SK-N-SH (cell line): ENCODE data around the gene CCDC80. TPM values are rescaled to one million over a fixed set of nuclear protein-coding genes. Genes with fewer than 3 reads are reported as not detected.

Experiments
- CTCF ChIA-PET: fragments of 300-600, 350-600 bp; formaldehyde crosslinking; extraction: SDS; loops from one replicate; lab custom pipeline; 2021; lab: Yijun Ruan, JAX
- POLR2A ChIA-PET: fragments of 350-600 bp; sonication (Branson Sonifier 250); formaldehyde crosslinking; extraction: SDS; loops from one replicate; lab custom pipeline; 2020; ENCODE audit warnings: antibody characterized with exemption, inconsistent platforms; lab: Yijun Ruan, JAX
- DNase-seq: peaks from one replicate; pipeline ENCODE4 v3.0.0; 2012
- H2AFZ ChIP-seq: fragments of 200-600 bp; sonication (generic); 2 replicates; pipeline ENCODE4 v1.8.1; 2016; ENCODE audit warnings: antibody characterized with exemption, mild to moderate bottlenecking, low read depth
- H3F3A ChIP-seq: fragments of 200-600 bp; sonication (generic); replicated peaks from 2 replicates; pipeline ENCODE3; 2016; ENCODE audit warnings: antibody characterized with exemption, mild to moderate bottlenecking; ENCODE audit not compliant: insufficient read depth
- H3K27ac ChIP-seq, 2 experiments: fragments of 200-500 bp in 1 of 2; fragments of 200-600 bp in 1 of 2; sonication (Bioruptor generic) in 1 of 2; sonication (generic), shearing (Covaris generic) in 1 of 2; 2 replicates each; pipeline versions ENCODE4 v1.5.1 to v1.6.1; 2014 to 2016; ENCODE audit warnings: low read depth in 2 of 2, inconsistent platforms in 1 of 2, low read length in 1 of 2, mild to moderate bottlenecking in 1 of 2, mixed read lengths in 1 of 2
- H3K27me3 ChIP-seq: fragments of 200-600 bp; sonication (generic), shearing (Covaris generic); 2 replicates; pipeline ENCODE4 v1.6.1; 2016; ENCODE audit warnings: mixed run types; ENCODE audit not compliant: insufficient read depth
- H3K36me3 ChIP-seq, 2 experiments: fragments of 200-500 bp in 1 of 2; fragments of 200-600 bp in 1 of 2; sonication (Bioruptor generic) in 1 of 2; sonication (generic) in 1 of 2; replicated peaks in 1 of 2; 2 replicates each; pipeline versions ENCODE3 to v1.5.1; 2014 to 2016; ENCODE audit warnings: low read length in 1 of 2, mild to moderate bottlenecking in 1 of 2; ENCODE audit not compliant: insufficient read depth in 2 of 2, control insufficient read depth in 1 of 2
- H3K4me1 ChIP-seq, 2 experiments: fragments of 200-500 bp in 1 of 2; fragments of 200-600 bp in 1 of 2; sonication (Bioruptor generic) in 1 of 2; sonication (generic), shearing (Covaris generic) in 1 of 2; 2 replicates each; pipeline versions ENCODE4 v1.5.1 to v1.6.1; 2014 to 2016; ENCODE audit warnings: low read depth in 1 of 2, low read length in 1 of 2, mixed run types in 1 of 2; ENCODE audit not compliant: insufficient read depth in 2 of 2, control insufficient read depth in 1 of 2
- H3K4me2 ChIP-seq: fragments of 200-600 bp; sonication (generic), shearing (Covaris generic); 2 replicates; pipeline ENCODE4 v1.6.1; 2017; ENCODE audit warnings: mixed run types
- H3K4me3 ChIP-seq, 2 experiments: fragments of 200-500 bp in 1 of 2; fragments of 200-600 bp in 1 of 2; sonication (Bioruptor generic) in 1 of 2; sonication (generic), shearing (Covaris generic) in 1 of 2; 2 replicates each; pipeline versions ENCODE4 v1.5.1 to v1.8.1; 2014 to 2016; ENCODE audit warnings: low read depth in 2 of 2, inconsistent platforms in 1 of 2, low read length in 1 of 2, mild to moderate bottlenecking in 1 of 2, mixed read lengths in 1 of 2, moderate library complexity in 1 of 2
- H3K79me2 ChIP-seq: fragments of 200-600 bp; sonication (generic); 2 replicates; pipeline ENCODE4 v1.8.1; 2017; ENCODE audit warnings: mild to moderate bottlenecking; ENCODE audit not compliant: insufficient read depth
- H3K9ac ChIP-seq: fragments of 200-600 bp; sonication (generic); 2 replicates; pipeline ENCODE4 v1.6.1; 2017; ENCODE audit warnings: mixed run types
- H3K9me2 ChIP-seq: fragments of 200-600 bp; sonication (generic); 2 replicates; pipeline ENCODE4 v1.6.1; 2017; ENCODE audit warnings: mixed run types
- H3K9me3 ChIP-seq: fragments of 200-600 bp; sonication (generic); 2 replicates; pipeline ENCODE4 v1.6.1; 2017; ENCODE audit warnings: mixed run types, mild to moderate bottlenecking, moderate library complexity
- H4K20me1 ChIP-seq: fragments of 200-600 bp; sonication (generic); 2 replicates; pipeline ENCODE4 v1.6.1; 2017; ENCODE audit warnings: mild to moderate bottlenecking, mixed run types; ENCODE audit not compliant: insufficient read depth
- ELF1 ChIP-seq: IDR thresholded peaks from 2 replicates; pipeline ENCODE4 v1.4.0; 2012
- FOXJ3 ChIP-seq: sonication (generic); formaldehyde crosslinking; IDR thresholded peaks from 2 replicates; pipeline ENCODE4 v1.5.1; 2020; ENCODE audit warnings: mild to moderate bottlenecking, missing genetic modification reagents
- FOXM1 ChIP-seq: IDR thresholded peaks from 2 replicates; pipeline ENCODE4 v1.4.0; 2012; ENCODE audit warnings: low read depth, mild to moderate bottlenecking
- MXI1 ChIP-seq: IDR thresholded peaks from 2 replicates; pipeline ENCODE4 v1.6.1; 2012; ENCODE audit warnings: mild to moderate bottlenecking, low read depth, low read length, improper control_type of control experiment
- NRF1 ChIP-seq: IDR thresholded peaks from 2 replicates; pipeline ENCODE4 v1.6.1; 2012; ENCODE audit warnings: low read depth, mild to moderate bottlenecking, low read length
- RFX5 ChIP-seq: IDR thresholded peaks from 2 replicates; pipeline ENCODE4 v1.6.1; 2012; ENCODE audit warnings: mild to moderate bottlenecking, improper control_type of control experiment, low read length
- RXRA ChIP-seq: IDR thresholded peaks from 2 replicates; pipeline ENCODE4 v1.4.0; 2012; ENCODE audit warnings: low read depth, mild to moderate bottlenecking, borderline replicate concordance
- TCF12 ChIP-seq: IDR thresholded peaks from 2 replicates; pipeline ENCODE4 v1.4.0; 2012
- YY1 ChIP-seq: IDR thresholded peaks from 2 replicates; pipeline ENCODE4 v1.4.0; 2012; ENCODE audit warnings: low read depth, mild to moderate bottlenecking
- WGBS: methylation state at CpG from one replicate; pipeline ENCODE4 v1.1.6; 2017; ENCODE audit warnings: low lambda C conversion rate; 5-methylcytosine and 5-hydroxymethylcytosine counted together
- polyA plus RNA-seq, 3 experiments: library from polyadenylated mRNA; depleted of rRNA; stranded (reverse); fragments of >200 nt; gene quantifications; 2 replicates each; pipeline ENCODE4 v1.2.3, GENCODE V29; 2012
- TF ChIP-seq, protein P1 (sequence below): fragments of 150-350 bp; IDR thresholded peaks from 2 replicates; pipeline ENCODE4 v1.6.1; 2017; ENCODE audit warnings: antibody characterized with exemption, low read length, low read depth, borderline replicate concordance
- TF ChIP-seq, protein P2 (sequence below): IDR thresholded peaks from 2 replicates; pipeline ENCODE4 v1.4.0; 2012; ENCODE audit warnings: low read depth, borderline replicate concordance

Gene CCDC80
- polyA plus RNA-seq, 1 of the 3 experiments (the other 2 are of a cell fraction): 83.4 TPM

DNA sequence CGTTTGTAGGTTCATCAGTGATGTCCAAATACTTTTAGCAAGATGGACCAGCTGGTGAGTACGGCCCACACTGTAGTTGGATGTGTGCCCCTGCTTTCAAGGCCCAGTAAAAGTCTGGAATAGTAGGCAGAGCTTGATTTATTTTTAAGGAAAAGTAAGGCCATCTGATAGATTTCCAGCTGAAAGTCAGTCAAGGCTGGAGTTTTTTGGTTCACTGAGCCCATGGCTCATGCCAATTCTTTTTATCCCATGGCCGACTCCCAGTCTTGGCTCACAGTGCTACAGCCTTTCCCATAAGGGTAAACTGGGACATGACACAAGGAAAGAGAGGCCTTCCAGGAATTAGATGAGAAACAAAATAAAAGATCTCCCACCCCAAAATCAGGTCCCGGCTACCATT is 13.5 kb downstream of the CCDC80 start:
- Histone ChIP-seq H3F3A (peaks cover 26% of the 10 kb centered on the region), H3K36me3 (peaks cover 44 to 65% of the 10 kb centered on the region in 2 experiments), H3K4me1 (peaks cover 2 to 28% of the 10 kb centered on the region in 2 experiments; a peak in 2 of 4 replicates), H3K9me3 (no peaks in the 10 kb centered on the region), H3K9me2 (no peaks in the 10 kb centered on the region), H4K20me1 (no peaks in the 10 kb centered on the region), H2AFZ (no peak overlapping the region), H3K27ac (no peak overlapping the region), H3K9ac (no peak overlapping the region), H3K27me3 (no peaks in the 10 kb centered on the region)
- no peak for DNase-seq
- CTCF ChIA-PET: interaction anchor here (1.0 to 1.6 kb wide), 3 partner anchors 45 to 352 kb away, joined by 3 read pairs; no protein-coding TSS in a partner anchor
- 93% methylated on average over 4 of the region's 4 CpGs for WGBS
- POLR2A ChIA-PET: no interaction called here
- no peak for TF ChIP-seq NRF1
- no peak for TF ChIP-seq FOXJ3 (CRISPR knock-in tag)
- no peak for TF ChIP-seq FOXM1
- no peak for TF ChIP-seq YY1
- TF ChIP-seq, all 33 proteins: peak for 0
- no peak overlapping the region for H3K4me3 ChIP-seq
- H3K4me2 ChIP-seq: no peak overlapping the region
- H3K79me2 ChIP-seq: peaks cover 86% of the 10 kb centered on the region

- no peak overlapping the region for H2AFZ ChIP-seq
- H3K9me3 ChIP-seq: no peaks in the 10 kb centered on the region
- no peak overlapping the region for H3K27ac ChIP-seq
- CTCF ChIA-PET: interaction anchor here (0.9 kb wide), 1 partner anchor 42 kb away, joined by 3 read pairs; no protein-coding TSS in a partner anchor
- H3K4me3 ChIP-seq: no peak overlapping the region
- H3F3A ChIP-seq: peaks cover 12% of the 10 kb centered on the region
- WGBS: 100% methylated on average over 1 of the region's 1 CpG
- H3K4me2 ChIP-seq: no peak overlapping the region
- H3K9me2 ChIP-seq: no peaks in the 10 kb centered on the region
- H3K79me2 ChIP-seq: peaks cover 76% of the 10 kb centered on the region
- peaks cover 59 to 73% of the 10 kb centered on the region in 2 experiments for H3K36me3 ChIP-seq
- DNase-seq: no peak
- no peaks in the 10 kb centered on the region for H3K4me1 ChIP-seq
- H3K9ac ChIP-seq: no peak overlapping the region
- H3K27me3 ChIP-seq: no peaks in the 10 kb centered on the region
- POLR2A ChIA-PET: no interaction called here
- TF ChIP-seq FOXM1: no peak
- no peak for TF ChIP-seq RFX5
- TF ChIP-seq MXI1: no peak
- no peak for TF ChIP-seq ELF1
- TF ChIP-seq, protein P1, sequence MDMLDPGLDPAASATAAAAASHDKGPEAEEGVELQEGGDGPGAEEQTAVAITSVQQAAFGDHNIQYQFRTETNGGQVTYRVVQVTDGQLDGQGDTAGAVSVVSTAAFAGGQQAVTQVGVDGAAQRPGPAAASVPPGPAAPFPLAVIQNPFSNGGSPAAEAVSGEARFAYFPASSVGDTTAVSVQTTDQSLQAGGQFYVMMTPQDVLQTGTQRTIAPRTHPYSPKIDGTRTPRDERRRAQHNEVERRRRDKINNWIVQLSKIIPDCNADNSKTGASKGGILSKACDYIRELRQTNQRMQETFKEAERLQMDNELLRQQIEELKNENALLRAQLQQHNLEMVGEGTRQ: no peak
- TF ChIP-seq, protein P2, sequence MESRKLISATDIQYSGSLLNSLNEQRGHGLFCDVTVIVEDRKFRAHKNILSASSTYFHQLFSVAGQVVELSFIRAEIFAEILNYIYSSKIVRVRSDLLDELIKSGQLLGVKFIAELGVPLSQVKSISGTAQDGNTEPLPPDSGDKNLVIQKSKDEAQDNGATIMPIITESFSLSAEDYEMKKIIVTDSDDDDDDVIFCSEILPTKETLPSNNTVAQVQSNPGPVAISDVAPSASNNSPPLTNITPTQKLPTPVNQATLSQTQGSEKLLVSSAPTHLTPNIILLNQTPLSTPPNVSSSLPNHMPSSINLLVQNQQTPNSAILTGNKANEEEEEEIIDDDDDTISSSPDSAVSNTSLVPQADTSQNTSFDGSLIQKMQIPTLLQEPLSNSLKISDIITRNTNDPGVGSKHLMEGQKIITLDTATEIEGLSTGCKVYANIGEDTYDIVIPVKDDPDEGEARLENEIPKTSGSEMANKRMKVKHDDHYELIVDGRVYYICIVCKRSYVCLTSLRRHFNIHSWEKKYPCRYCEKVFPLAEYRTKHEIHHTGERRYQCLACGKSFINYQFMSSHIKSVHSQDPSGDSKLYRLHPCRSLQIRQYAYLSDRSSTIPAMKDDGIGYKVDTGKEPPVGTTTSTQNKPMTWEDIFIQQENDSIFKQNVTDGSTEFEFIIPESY: no peak
- no peak for TF ChIP-seq RXRA
- TF ChIP-seq TCF12: no peak
- TF ChIP-seq, all 33 proteins: peak for 0
- no peaks in the 10 kb centered on the region for H4K20me1 ChIP-seq
Observed at GRCh38 chr3:112623717-112624116, 17.2 kb downstream of the CCDC80 start.
